NCI-H2196 (cell line): ENCODE data around the gene RFPL4A.
"Not testable (repeated sequence)": the region's sequence is repeated elsewhere in the genome, so short reads cannot be mapped to it uniquely, and the experiment has no call there.

Source experiments
- DNase-seq: peaks from one replicate; lab custom pipeline; 2025; ENCODE audit not compliant: unreplicated experiment; lab: John Stamatoyannopoulos, UW

The RFPL4A gene

DNA sequence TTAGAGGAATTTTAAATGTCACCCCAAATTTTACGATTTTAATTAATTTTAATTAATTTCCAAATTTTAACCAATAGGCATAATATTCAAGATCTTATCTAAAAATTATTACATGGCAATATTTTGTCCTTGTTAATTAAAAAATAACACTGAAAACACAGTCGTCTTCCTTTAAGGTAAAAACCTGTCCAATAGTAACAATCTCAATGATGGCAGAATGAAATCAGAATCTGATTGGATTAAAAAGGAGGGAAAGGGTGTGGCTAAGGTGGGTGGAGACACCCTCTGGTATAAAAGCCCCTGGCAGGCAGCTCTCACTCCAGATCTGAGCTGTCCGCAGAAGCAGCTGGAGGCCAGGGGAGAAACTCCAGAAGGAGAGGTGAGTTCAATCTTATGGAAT lies at the start of gene RFPL4A:
Gene RFPL4A (plus strand): TSS at position 301 of the 400 bp plus-strand sequence. CDS start 2,704 bp downstream, outside the sequence.
- not testable (repeated sequence) for DNase-seq

DNA sequence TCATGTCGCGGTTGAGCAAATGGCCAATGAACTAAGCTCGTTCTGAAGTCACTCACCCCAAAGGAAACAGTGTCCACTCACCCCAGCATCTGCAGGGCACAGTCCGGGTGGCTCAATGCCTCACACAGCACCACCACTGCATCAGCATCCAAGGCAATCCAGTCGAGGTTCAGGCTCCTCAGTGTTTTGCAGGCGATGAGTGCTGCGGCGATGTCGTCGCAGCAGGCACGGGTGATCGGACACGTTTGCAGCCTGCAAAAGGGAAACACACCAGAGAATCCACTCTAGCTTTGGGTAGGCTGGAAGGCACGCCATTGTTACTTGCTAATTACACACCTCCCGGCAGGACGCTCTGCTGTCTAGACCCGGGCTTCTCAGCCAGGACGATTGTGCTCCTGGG lies 47.2 kb upstream of the RFPL4A start:
- DNase-seq = no peak

DNA sequence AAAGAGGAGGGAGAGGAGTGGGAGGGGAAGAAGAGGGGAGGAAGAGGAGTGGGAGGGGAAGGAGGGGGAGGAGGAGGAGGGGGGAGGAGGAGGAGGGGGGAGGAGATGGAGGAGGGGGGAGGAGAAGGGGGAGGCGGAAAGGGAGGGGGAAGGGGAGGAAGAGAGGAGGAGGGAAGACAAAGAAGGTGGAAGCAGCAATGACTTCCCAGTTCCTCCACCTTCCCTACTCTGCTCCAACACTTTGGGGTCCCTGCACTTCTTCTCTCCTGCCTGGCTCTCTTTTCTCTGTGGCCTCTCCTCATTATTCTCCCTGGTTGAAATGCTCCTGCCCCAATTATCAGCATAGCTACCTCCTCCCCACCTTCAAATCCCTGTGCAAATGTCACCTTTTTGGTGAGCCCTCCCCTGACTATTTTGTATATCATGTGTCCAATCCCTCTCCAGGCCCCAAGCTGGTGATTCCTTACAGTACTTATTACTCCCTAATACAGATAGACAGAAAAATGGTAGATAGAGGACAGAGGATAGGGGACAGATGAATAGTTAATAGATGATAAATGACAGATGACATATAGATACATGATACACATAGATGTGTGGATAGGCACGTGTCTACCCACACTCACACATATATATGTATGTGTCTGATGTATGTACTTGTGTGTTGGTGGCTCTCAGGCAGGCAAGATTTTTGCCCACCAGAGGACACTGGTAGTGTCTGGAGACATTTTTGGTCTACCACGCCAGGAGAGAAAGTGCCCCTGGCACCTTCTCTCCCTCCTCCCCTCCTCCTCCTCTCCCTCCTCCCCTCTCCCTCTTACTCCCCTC lies 45.9 kb upstream of the RFPL4A start:
- DNase-seq = no peak

DNA sequence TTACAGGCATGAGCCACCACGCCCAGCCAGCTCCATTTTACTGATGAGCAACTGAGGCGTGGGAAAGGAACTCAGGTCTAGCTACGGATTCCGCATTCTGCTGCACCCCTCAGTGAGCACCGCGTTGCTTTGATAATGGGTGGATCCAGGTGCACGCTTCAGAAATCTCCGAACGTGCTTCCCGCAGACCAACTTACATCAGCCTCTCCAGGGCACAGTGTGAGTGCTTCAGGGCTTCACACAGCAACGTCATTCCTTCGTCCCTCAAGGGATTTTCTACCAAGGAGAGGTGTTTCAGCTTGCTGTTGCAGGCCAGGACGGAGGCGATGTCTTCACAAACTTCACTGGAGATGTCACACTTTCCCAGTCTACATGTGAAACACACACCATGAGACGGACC lies 42.4 kb upstream of the RFPL4A start:
- DNase-seq = no peak

DNA sequence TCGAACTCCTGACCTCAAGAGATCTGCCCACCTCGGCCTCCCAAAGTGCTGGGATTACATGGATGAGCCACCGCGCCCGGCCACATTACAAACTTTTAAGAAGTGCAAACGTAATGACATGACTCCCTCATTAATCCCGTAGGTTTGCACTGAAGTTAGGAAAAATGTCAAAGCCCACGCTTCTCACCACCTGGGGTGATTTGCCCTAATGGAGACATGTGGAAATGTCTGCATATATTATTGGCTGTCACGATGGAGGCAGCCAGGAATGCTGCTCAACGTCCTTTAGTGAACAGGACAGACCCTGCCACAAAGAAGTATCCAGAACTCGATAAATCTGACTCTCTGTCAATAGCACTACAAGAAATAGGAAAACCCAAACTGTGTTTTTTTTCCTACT lies 41.6 kb upstream of the RFPL4A start:
- DNase-seq = no peak

DNA sequence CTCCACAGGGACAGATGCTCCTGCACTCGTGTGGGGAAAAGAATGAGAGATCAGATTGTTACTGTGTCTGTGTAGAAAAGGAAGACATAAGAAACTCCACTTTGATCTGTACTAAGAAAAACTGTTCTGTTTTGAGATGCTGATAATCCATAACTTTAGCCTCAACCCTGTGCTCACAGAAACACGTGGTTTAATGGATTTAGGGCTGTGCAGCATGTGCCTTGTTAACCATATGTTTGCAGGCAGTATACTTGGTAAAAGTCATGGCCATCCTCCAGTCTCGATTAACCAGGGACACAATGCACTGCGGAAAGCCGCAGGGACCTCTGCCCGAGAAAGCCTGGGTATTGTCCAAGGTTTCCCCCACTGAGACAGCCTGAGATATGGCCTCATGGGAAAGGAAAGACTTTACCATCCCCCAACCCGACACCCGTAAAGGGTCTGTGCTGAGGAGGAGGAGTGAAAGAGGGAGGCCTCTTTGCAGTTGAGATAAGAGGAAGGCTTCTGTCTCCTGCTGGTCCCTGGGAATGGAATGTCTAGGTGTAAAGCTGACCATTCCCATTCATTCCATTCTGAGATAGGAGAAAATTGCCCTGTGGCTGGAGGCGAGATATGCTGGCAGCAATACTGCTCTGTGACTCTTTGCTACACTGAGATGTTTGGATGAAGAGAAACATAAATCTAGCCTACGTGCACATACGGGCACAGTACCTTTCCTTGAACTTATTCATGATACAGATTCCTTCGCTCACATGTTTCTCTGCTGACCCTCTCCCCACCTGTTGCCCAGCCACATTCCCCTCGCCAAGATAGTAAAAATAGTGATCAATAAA lies 40.8 kb upstream of the RFPL4A start:
- DNase-seq = not testable (repeated sequence)

DNA sequence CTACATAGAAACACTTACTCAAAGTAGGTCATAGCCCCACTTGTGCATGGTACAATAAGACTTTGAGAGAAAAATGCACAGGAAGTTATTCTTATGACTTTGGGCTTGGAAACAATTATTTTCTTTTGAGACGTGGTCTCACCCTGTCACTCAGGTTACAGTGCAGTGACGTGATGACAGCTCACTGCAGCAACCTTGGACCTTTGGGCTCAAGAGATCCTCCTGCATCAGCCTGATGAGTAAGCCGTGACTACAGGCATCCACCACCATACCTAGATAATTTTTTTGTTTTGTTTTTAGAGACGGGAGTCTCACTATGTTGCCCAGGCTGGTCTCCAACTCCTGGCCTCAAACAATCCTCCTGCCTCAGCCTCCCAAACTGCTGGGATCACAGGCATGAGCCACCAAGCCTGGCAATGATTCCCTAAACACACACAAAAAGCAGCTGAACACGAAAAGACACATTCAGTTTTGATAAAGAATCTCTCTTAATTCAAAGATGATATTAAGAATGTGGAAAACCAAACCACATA lies 38.6 kb upstream of the RFPL4A start:
- DNase-seq = no peak

DNA sequence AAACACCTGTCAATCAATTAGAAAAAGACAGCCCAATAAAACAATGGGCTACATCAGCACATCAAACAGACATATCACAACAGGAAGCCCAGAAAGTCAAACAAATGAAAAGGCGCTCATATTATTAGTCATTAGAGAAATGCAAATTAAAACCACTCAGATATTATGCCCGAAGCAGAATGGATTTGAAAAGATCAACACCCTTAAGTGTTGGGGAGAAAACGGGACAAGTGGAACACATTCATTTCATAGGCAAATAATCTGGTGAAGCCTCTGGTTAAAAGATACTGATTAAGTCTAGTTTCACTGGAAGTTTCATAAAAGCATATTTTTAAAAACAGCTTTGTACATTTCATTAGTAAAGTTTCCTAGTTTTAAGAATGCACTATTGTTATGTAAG lies 38.1 kb upstream of the RFPL4A start:
- no peak for DNase-seq

DNA sequence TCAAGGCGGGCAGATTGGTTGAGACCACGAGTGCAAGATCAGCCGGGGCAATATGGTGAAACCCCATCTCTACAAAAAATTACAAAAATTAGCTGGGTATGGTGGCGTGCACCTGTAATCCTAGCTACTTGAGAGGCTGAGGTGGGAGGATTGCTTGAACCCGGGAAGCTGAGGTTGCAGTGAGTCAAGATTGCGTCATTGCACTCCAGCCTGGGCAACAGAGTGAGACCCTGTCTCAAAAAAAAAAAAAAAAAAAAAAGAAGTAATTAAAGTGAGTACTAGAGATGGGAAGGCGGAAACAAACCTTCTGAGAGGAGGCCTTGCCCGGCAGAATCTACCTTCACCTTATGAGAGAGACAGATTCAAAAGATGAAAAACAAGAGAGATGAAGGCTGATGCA lies 35.4 kb upstream of the RFPL4A start:
- DNase-seq = no peak

DNA sequence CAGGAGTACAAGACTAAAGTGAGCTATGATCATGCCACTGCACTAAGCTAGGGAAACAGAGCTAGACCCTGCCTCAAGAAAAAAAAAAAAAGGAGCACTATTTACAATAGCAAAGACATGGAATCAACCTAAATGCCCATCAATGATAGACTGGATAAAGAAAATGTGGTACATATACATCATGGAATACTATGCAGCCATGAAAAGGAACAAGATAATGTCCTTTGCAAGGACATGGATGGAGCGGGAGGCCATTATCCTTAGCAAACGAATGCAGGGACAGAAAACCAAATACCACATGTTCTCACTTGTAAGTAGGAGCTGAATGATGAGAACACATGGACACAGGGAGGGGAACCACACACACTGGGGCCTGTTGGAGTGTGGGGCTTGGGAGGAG lies 28.5 kb upstream of the RFPL4A start:
- not testable (repeated sequence) for DNase-seq

DNA sequence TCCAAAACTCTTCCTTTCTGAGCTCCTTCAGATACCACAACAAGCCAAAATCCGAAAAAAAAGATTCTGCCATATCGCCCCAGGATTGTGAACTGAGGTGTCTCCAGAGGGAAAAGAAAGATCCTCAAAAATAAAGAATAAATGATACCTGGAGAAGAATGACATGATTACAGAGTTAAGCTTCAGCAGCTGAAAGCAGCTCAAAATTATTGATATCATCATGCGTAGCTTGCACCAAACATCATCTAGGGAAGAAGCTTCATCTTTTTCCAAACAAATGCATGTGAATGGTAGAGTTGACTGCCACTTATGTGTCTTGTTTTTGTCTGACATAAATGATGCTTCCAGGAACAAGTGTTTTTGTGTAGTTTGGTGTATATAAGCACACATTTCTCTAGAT lies 20.6 kb upstream of the RFPL4A start, which contains the start of gene NLRP9:
Gene NLRP9 (minus strand): TSS at position 101 of the 400 bp plus-strand sequence. CDS start 28 bp downstream, at position 73.
- DNase-seq = no peak

DNA sequence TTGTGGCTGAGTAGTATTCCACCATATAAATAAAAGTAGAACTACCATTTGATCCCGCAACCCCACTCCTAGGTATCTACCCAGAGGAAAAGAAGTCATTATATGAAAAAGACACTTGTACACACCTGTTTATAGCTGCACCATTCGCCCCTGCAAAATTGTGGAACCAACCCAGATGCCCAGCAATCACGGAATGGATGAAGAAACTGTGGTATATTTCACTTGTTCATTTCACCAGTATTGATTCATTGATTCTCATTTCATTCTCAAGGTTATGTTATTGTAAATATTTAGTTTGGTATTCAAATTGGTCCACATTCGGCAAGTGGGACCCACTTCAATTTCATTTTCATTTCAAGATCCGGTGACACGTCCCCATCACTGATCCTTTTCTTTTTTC lies 8.2 kb upstream of the RFPL4A start:
- no peak for DNase-seq

DNA sequence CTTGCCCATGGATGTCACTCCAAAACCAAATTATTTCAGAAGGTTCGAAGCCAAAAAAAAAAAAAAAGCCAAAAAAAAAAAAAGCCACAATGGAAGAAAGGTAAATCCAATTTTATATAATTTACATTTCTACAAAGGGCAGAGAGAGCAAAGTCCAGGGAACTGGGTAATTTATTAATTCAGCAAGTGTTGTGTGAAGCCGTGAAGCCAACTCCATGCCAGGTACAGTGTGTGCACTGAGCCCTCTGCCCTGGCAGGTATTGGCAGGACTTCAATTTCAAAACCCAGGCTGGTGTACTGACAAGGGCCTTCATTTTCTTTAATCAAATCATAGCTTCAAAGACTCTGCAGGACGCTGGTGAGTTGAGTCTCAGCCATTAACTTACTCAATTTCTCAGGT lies 5.5 kb upstream of the RFPL4A start:
- DNase-seq = no peak

DNA sequence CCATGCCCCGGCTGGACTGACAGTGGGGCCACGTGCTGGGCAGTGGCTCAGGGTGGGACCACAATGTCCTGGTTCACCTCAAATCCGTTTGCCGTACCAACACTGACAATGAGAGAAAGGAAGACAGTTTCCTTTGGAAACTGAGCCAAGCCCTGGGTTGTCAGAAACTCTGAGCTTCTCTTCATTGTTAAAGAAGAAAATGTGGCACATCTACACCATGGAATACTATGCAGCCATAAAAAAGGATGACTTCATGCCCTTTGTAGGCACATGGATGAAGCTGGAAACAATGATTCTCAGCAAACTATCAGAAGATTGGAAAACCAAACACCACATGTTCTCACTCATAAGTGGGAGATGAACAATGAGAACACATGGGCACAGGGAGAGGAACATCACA lies 2.1 kb upstream of the RFPL4A start:
- not testable (repeated sequence) for DNase-seq

DNA sequence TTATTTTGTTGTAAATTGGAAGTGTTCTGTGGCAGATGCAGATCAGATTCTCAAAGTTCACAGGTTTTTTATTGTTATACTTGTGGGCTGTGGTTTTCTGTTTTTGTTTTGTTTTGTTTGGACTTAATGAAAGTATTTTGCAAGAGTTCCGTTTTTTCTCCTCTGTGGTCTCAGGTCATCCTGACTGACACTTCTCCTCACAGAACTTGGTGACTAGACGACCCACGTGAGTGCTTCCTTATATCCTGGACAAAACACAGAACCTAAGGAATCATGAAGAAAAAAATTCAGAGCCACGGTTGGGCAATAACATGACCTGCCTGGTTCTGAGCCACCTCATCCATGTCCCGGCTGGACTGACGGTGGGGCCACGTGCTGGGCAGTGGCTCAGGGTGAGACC lies 7.6 kb downstream of the RFPL4A start:
- DNase-seq = no peak

DNA sequence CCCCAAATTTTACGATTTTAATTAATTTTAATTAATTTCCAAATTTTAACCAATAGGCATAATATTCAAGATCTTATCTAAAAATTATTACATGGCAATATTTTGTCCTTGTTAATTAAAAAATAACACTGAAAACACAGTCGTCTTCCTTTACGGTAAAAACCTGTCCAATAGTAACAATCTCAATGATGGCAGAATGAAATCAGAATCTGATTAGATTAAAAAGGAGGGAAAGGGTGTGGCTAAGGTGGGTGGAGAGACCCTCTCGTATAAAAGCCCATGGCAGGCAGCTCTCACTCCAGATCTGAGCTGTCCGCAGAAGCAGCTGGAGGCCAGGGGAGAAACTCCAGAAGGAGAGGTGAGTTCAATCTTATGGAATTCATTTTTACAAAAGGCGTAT lies 9.9 kb downstream of the RFPL4A start, which contains the start of gene RFPL4AL1:
Gene RFPL4AL1 (plus strand): TSS at position 301 of the 400 bp plus-strand sequence. CDS start 2,687 bp downstream, outside the sequence.
- not testable (repeated sequence) for DNase-seq

DNA sequence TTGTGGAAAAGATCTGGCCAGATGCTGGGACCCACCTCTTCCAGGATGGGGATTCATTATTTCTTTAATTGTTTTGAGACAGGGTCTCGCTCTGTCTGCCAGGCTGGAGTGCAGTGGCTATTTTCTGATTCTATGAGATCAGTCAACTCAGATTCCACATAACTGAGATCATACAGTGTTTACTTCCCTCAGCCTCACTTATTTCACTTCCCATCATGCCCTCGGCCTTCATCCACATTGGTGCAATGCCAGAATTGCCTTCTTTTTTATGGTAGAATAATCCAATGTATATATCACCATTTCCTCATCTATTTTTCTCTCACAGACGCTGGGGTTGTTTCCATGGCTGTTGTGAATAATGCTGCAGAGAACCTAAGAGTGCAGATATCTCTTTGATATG lies 10.7 kb downstream of the RFPL4A start:
- DNase-seq = not testable (repeated sequence)

DNA sequence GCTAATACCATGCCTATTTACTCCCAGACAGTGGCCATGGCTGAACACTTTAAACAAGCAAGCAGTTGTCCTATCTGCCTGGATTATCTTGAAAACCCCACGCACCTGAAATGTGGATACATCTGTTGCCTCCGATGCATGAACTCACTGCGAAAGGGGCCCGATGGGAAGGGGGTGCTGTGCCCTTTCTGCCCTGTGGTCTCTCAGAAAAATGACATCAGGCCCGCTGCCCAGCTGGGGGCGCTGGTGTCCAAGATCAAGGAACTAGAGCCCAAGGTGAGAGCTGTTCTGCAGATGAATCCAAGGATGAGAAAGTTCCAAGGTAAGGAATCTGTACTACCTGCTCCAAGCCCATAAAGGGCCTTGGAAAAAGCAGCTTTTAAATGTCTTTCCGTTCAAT lies 18.6 kb downstream of the RFPL4A start:
- no peak for DNase-seq

DNA sequence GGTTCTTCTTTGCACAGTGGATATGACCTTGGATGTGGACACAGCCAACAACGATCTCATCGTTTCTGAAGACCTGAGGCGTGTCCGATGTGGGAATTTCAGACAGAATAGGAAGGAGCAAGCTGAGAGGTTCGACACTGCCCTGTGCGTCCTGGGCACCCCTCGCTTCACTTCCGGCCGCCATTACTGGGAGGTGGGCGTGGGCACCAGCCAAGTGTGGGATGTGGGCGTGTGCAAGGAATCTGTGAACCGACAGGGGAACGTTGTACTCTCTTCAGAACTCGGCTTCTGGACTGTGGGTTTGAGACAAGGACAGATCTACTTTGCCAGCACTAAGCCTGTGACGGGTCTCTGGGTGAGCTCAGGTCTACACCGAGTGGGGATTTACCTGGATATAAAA lies 19.4 kb downstream of the RFPL4A start:
- no peak for DNase-seq

DNA sequence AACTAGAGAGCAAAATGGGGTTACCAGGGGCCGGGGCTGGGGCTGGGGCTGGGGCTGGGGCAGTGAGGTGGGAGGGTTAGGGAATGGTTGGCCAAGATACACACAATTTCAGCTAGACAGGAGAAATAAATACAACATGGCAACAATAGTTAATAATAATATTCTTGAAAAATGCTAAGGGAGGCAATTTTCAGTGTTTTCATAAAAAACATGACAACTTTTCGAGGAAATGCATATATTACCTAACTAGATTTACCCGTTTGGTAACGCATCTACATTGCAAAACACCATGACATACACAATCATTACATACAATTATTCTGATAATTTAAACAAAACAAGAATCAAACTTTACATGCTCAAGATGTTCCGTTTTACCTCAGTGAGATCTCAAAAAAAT lies 22.2 kb downstream of the RFPL4A start:
- DNase-seq = no peak

DNA sequence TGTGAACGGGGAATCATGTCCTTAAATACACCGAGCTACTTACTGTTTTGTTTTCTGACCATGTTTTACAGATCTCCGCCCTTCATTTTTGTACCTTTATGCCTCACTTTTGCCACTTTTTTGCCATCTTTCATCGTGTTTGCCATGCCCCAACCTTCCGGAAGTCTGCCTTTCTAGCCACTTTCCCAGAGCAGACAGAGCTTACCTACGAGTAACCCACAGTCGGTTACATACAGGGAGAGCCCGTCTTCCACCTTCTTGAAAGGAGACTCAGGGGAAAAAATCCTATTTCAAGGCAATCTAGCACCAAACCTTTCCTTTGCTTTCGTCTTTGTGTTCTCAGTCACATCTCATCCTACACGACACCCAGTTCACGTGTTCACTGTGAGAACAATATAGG lies 36.1 kb downstream of the RFPL4A start:
- DNase-seq = no peak

DNA sequence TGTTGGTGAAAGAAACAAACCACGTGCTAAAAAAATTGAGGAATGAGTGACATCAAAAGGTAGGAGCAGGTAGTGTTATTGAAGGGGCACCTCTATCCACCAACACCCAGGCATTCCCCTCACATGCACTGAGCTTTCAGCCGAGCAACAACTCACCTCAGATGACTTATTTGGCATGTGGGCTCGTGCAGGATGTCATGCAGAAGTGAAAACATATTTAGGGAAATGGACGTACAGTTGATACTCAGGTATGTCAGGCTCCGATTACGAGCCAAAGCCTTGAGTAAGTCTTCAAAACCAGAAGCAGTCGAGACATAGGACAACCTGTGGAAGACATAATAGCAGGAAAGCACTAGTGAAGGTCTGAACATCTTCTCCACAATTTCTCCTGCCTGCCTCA lies 42.5 kb downstream of the RFPL4A start:
- no peak for DNase-seq
